Activated CD8-positive, alpha-beta memory T cell treated with anti-CD3 and anti-CD28 coated beads, Interleukin-2, amount 10 ng/mL, durations not matched to agents 7 days and 5 days (primary cell): ENCODE data around the gene EPAS1. TPM values are rescaled to one million over a fixed set of nuclear protein-coding genes. Genes with fewer than 3 reads are reported as not detected.
A peak's percentile ranks its signal among the peaks of the same experiment; 100 is the strongest.

ENCODE experiments used
- ATAC-seq: fragments of 150-1000 bp; cut with Tn5 transposase; one replicate; pipeline ENCODE4 v1.10.0; 2021; ENCODE audit warnings: moderate library complexity
- CTCF ChIA-PET: fragments of 350-600 bp; sonication (Branson Sonifier 250); formaldehyde crosslinking; loops from one replicate; lab custom pipeline; 2021; ENCODE audit warnings: antibody characterized with exemption; lab: Charles Lee
- DNase-seq: peaks from one replicate; pipeline ENCODE4 v3.0.0-alpha.2; 2020
- H3K27ac Mint-ChIP-seq: one replicate; pipeline ENCODE4 v1.8.0; 2021; ENCODE audit warnings: mild to moderate bottlenecking, mixed read lengths
- H3K27me3 Mint-ChIP-seq: one replicate; pipeline ENCODE4 v1.8.0; 2021; ENCODE audit warnings: mixed read lengths
- H3K36me3 Mint-ChIP-seq: one replicate; pipeline ENCODE4 v1.8.0; 2021; ENCODE audit warnings: mild to moderate bottlenecking, mixed read lengths
- H3K4me1 Mint-ChIP-seq: one replicate; pipeline ENCODE4 v1.8.0; 2021; ENCODE audit warnings: mixed read lengths
- H3K4me3 Mint-ChIP-seq: one replicate; pipeline ENCODE4 v1.8.0; 2021; ENCODE audit warnings: mild to moderate bottlenecking, moderate library complexity, mixed read lengths
- H3K9me3 Mint-ChIP-seq: one replicate; pipeline ENCODE4 v1.8.0; 2022; ENCODE audit warnings: low read depth, mixed read lengths
- total RNA-seq, 2 experiments: library from RNA; stranded (reverse); gene quantifications; one replicate each; pipeline ENCODE4 v1.2.3, GENCODE V29; 2021

The EPAS1 gene
- total RNA-seq, 2 experiments from 2014 or later: 15.6 to 42.5 TPM

- Mint-ChIP-seq H3K4me1 (peaks cover 21% of the 10 kb centered on the region), H3K27ac (no peak overlapping the region), H3K9me3 (no peaks in the 10 kb centered on the region), H3K27me3 (peaks cover 19% of the 10 kb centered on the region), H3K4me3 (no peak overlapping the region), H3K36me3 (no peaks in the 10 kb centered on the region)
- ATAC-seq (no peak), DNase-seq (no peak)
- CTCF ChIA-PET: no interaction called here
Measured at GRCh38 chr2:46277431-46278190, 19.6 kb upstream of the EPAS1 start.

- Mint-ChIP-seq H3K36me3 (no peaks in the 10 kb centered on the region), H3K4me1 (peaks cover 19% of the 10 kb centered on the region), H3K27me3 (peaks cover 26% of the 10 kb centered on the region), H3K27ac (no peak overlapping the region), H3K4me3 (no peak overlapping the region), H3K9me3 (no peaks in the 10 kb centered on the region)
- CTCF ChIA-PET: no interaction called here
- no peak for ATAC-seq
- DNase-seq: no peak
Measured at GRCh38 chr2:46278952-46279351, 18.3 kb upstream of the EPAS1 start.

DNA sequence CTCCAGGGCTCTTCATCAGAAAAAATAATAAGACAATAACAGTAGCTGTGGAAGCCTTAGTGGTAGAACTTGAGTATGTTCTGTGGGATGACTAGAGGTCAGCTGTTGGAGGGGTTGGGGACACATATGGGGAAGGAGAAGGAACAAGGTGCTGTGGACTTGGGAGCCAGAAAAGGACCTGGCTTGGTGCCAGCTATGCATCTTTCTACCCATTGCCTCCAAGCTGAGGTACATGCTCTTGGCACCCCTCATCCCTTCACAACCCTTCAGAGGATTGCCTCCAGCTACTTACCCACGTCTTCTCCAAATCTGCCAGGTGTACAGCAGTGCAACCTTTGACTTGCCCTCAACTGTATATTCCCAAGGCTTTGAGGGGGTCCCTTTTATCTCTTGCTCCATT lies 15.3 kb upstream of the EPAS1 start:
- no peak for ATAC-seq
- Mint-ChIP-seq H3K27ac (no peak overlapping the region), H3K4me3 (no peak overlapping the region), H3K9me3 (no peaks in the 10 kb centered on the region), H3K4me1 (peaks cover 4% of the 10 kb centered on the region), H3K36me3 (no peaks in the 10 kb centered on the region), H3K27me3 (peaks cover 32% of the 10 kb centered on the region)
- DNase-seq: no peak
- CTCF ChIA-PET: interaction anchor here (2.0 kb wide), 1 partner anchor 18 kb away, joined by 5 read pairs; no protein-coding TSS in a partner anchor

DNA sequence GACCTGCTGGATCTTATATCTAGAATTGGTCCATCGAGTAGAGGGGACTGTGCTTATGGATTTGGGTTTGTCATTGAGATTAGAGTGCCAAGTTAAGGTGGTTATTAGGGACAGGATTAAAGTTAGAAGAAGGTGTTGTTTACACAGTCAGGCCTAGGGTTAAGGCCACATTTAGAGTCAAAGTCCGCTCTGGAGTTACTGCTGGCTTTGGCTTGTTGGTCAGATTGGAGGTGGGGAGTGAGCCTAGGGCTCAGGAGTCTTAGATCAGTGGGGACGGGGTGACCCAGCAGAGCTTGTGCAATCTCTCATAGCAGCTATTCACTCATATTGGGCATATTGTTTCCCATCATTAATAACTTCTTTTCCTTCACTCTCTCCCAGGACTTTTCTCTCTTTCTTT lies 13.5 kb upstream of the EPAS1 start:
- DNase-seq: no peak
- Mint-ChIP-seq H3K4me3 (no peak overlapping the region), H3K27me3 (peaks cover 26% of the 10 kb centered on the region), H3K36me3 (no peaks in the 10 kb centered on the region), H3K9me3 (no peaks in the 10 kb centered on the region), H3K4me1 (no peaks in the 10 kb centered on the region), H3K27ac (no peak overlapping the region)
- no peak for ATAC-seq
- CTCF ChIA-PET: no interaction called here

- ATAC-seq: no peak
- no peak for DNase-seq
- Mint-ChIP-seq H3K27me3 (peaks cover 26% of the 10 kb centered on the region), H3K27ac (no peak overlapping the region), H3K9me3 (no peaks in the 10 kb centered on the region), H3K4me3 (no peak overlapping the region), H3K4me1 (no peaks in the 10 kb centered on the region), H3K36me3 (no peaks in the 10 kb centered on the region)
- CTCF ChIA-PET: no interaction called here
Measured at GRCh38 chr2:46284260-46284659, 12.9 kb upstream of the EPAS1 start.

- H3K36me3 Mint-ChIP-seq: no peaks in the 10 kb centered on the region
- CTCF ChIA-PET: no interaction called here
- no peaks in the 10 kb centered on the region for H3K4me1 Mint-ChIP-seq
- DNase-seq (no peak), ATAC-seq (no peak)
- H3K27ac Mint-ChIP-seq: no peak overlapping the region
- no peaks in the 10 kb centered on the region for H3K9me3 Mint-ChIP-seq
- H3K4me3 Mint-ChIP-seq: no peak overlapping the region
- peaks cover 26% of the 10 kb centered on the region for H3K27me3 Mint-ChIP-seq
Measured at GRCh38 chr2:46284796-46285195, 12.4 kb upstream of the EPAS1 start.

- H3K36me3 Mint-ChIP-seq: no peaks in the 10 kb centered on the region
- ATAC-seq (no peak), DNase-seq (no peak)
- CTCF ChIA-PET: interaction anchor here (1.6 kb wide), 1 partner anchor 11 kb away, joined by 3 read pairs; the partner anchor contains the start of gene EPAS1
- peaks cover 24% of the 10 kb centered on the region for H3K27me3 Mint-ChIP-seq
- no peak overlapping the region for H3K4me3 Mint-ChIP-seq
- no peaks in the 10 kb centered on the region for H3K9me3 Mint-ChIP-seq
- H3K27ac Mint-ChIP-seq: no peak overlapping the region
- no peaks in the 10 kb centered on the region for H3K4me1 Mint-ChIP-seq
Measured at GRCh38 chr2:46286715-46287114, 10.5 kb upstream of the EPAS1 start.

- peaks cover 24% of the 10 kb centered on the region for H3K27me3 Mint-ChIP-seq
- H3K4me3 Mint-ChIP-seq: no peak overlapping the region
- H3K36me3 Mint-ChIP-seq: no peaks in the 10 kb centered on the region
- CTCF ChIA-PET: no interaction called here
- H3K4me1 Mint-ChIP-seq: peaks cover 4% of the 10 kb centered on the region
- no peaks in the 10 kb centered on the region for H3K9me3 Mint-ChIP-seq
- DNase-seq: no peak
- H3K27ac Mint-ChIP-seq: no peak overlapping the region
- ATAC-seq: no peak
Measured at GRCh38 chr2:46290078-46290477, 7.1 kb upstream of the EPAS1 start.

DNA sequence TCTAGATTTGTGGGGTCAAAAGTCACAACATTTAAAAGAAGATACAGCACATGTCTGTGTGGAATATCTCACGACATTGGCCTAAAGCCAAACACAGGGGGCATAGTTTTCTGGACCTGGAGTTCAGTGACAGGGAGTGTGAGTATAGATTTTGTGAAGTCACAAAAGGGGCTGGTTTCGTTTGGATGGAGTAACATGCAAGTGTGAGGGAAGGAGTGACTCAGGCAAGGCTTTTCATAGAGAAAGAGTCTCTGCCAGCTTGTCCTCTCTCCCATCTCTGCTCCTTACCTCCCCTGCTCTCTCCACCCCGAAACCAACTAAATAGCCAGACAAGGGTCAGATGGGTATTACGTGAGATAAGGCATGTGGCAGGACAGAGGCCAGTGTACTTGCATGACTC lies 3.7 kb upstream of the EPAS1 start:
- H3K4me1 Mint-ChIP-seq: peaks cover 24% of the 10 kb centered on the region
- H3K27me3 Mint-ChIP-seq: peaks cover 47% of the 10 kb centered on the region
- no peaks in the 10 kb centered on the region for H3K36me3 Mint-ChIP-seq
- no peak for ATAC-seq
- CTCF ChIA-PET: interaction anchor here (0.6 to 2.7 kb wide), 9 partner anchors 9 to 271 kb away, joined by 3 to 13 read pairs (median 5); no protein-coding TSS in a partner anchor
- H3K4me3 Mint-ChIP-seq: no peak overlapping the region
- no peak overlapping the region for H3K27ac Mint-ChIP-seq
- DNase-seq: no peak
- H3K9me3 Mint-ChIP-seq: no peaks in the 10 kb centered on the region

DNA sequence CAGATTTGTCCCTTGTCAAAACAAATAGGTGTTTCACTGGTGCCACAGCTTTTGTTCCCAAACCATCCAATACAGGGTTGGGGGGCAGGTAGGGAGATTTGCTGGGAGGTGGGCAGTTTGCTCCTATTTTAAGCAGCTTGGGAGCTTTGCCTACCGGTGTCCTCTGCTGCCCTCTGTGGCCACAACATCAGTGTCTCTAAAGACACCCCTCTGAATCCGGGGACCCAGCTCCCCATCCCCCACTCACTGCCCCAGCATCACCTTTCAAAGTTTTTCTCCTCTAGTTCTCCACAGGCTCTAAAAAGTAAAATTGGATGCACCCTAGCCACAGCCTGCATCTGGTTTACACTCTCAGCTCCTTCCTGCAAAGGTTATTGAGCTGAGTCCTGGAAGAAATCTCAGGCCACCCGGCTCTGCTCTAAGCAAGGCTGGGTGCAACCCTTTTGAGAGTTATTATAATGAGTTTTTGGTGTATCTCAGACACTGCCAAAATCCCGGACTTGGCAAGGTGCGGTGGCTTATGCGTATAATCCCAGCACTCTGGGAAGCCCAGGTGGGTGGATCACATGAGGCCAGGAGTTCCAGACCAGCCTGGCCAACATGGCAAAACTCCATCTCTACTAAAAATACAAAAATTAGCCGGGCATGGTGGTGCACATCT lies 2.9 kb upstream of the EPAS1 start:
- CTCF ChIA-PET: interaction anchor here (0.6 to 2.7 kb wide), 19 partner anchors 9 to 286 kb away, joined by 3 to 13 read pairs (median 3); no protein-coding TSS in a partner anchor
- ATAC-seq: no peak

DNA sequence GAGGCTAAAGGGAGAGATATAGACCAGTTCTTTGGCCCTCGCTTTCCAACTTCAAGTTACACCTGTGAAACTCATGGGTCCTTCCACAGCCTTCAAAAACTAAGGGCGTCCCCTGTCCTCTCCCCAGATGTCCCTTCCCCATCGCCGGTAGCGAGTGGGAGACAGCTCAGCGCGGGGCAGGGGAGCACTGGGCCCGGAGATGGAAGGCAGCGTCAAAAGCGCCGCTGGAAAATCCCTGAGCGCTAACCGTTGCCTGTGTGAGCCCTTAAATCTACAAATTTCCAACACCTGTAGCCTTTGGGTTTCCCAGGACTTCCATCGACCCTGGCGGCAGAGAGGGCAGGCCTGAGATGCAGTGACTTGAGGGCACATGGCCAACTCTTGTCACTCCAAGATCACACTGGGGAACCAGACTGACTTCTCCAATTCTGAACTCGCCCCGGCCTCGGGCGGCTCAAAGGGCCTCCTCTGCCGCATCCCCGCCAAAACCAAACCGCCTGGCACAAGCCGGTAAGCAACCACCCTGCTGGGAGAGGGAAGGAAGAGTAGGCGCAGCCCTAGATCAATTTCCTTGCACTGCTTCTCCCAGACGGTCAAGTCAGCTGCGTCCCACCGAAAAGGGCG lies 879 bp upstream of the EPAS1 start:
- peak overlapping the region; percentile 64 for H3K4me3 Mint-ChIP-seq
- CTCF ChIA-PET: interaction anchor here (1.5 to 3.5 kb wide), 2 partner anchors 71 to 283 kb away, joined by 5 to 11 read pairs; no protein-coding TSS in a partner anchor
- peaks cover 9% of the 10 kb centered on the region for H3K36me3 Mint-ChIP-seq
- peaks cover 38% of the 10 kb centered on the region for H3K4me1 Mint-ChIP-seq
- H3K9me3 Mint-ChIP-seq: no peaks in the 10 kb centered on the region
- peaks cover 68% of the 10 kb centered on the region for H3K27me3 Mint-ChIP-seq
- DNase-seq (peak; percentile 45), ATAC-seq (no peak)
- H3K27ac Mint-ChIP-seq: no peak overlapping the region

More for the DNA sequence above, 2.9 kb upstream of the EPAS1 start:
- H3K4me1 Mint-ChIP-seq: peaks cover 29% of the 10 kb centered on the region
- no peak overlapping the region for H3K27ac Mint-ChIP-seq
- peak; percentile 66 for DNase-seq
- no peak overlapping the region for H3K4me3 Mint-ChIP-seq
- H3K27me3 Mint-ChIP-seq: peaks cover 49% of the 10 kb centered on the region
- H3K36me3 Mint-ChIP-seq: peaks cover 1% of the 10 kb centered on the region
- no peaks in the 10 kb centered on the region for H3K9me3 Mint-ChIP-seq

GRCh38 chr2:46297546-46298271 lies 502 bp downstream of the EPAS1 start:
- no peaks in the 10 kb centered on the region for H3K9me3 Mint-ChIP-seq
- peaks cover 43% of the 10 kb centered on the region for H3K4me1 Mint-ChIP-seq

GRCh38 chr2:46298272-46298521 lies 990 bp downstream of the EPAS1 start:
- Mint-ChIP-seq H3K27me3 (peaks cover 80% of the 10 kb centered on the region), H3K27ac (peak overlapping the region; percentile 85), H3K9me3 (no peaks in the 10 kb centered on the region), H3K4me3 (peak overlapping the region; percentile 83), H3K4me1 (peaks cover 44% of the 10 kb centered on the region), H3K36me3 (peaks cover 9% of the 10 kb centered on the region)
- CTCF ChIA-PET: interaction anchor here (1.0 to 3.5 kb wide), 5 partner anchors 69 to 287 kb away, joined by 4 to 11 read pairs (median 5); no protein-coding TSS in a partner anchor
- ATAC-seq: no peak
- DNase-seq: no peak

More at GRCh38 chr2:46297546-46298271, 502 bp downstream of the EPAS1 start:
- Mint-ChIP-seq H3K36me3 (peaks cover 9% of the 10 kb centered on the region), H3K27ac (peak overlapping the region; percentile 85), H3K4me3 (peak overlapping the region; percentile 83), H3K27me3 (peaks cover 81% of the 10 kb centered on the region)
- DNase-seq: peak; percentile 83
- peak; percentile 62 for ATAC-seq
- CTCF ChIA-PET: interaction anchor here (0.8 to 3.5 kb wide), 9 partner anchors 11 to 287 kb away, joined by 3 to 11 read pairs (median 5); no protein-coding TSS in a partner anchor
